ENCODE measurements around the gene DUSP10. TPM values are rescaled to one million over a fixed set of nuclear protein-coding genes. Genes with fewer than 3 reads are reported as not detected.

Gene DUSP10
- total and polyA plus RNA-seq, 2 of the 13 experiments (the other 11 are each of a cell fraction or from before 2014, with no cell fraction given): 2.1 to 4.4 TPM

DNA sequence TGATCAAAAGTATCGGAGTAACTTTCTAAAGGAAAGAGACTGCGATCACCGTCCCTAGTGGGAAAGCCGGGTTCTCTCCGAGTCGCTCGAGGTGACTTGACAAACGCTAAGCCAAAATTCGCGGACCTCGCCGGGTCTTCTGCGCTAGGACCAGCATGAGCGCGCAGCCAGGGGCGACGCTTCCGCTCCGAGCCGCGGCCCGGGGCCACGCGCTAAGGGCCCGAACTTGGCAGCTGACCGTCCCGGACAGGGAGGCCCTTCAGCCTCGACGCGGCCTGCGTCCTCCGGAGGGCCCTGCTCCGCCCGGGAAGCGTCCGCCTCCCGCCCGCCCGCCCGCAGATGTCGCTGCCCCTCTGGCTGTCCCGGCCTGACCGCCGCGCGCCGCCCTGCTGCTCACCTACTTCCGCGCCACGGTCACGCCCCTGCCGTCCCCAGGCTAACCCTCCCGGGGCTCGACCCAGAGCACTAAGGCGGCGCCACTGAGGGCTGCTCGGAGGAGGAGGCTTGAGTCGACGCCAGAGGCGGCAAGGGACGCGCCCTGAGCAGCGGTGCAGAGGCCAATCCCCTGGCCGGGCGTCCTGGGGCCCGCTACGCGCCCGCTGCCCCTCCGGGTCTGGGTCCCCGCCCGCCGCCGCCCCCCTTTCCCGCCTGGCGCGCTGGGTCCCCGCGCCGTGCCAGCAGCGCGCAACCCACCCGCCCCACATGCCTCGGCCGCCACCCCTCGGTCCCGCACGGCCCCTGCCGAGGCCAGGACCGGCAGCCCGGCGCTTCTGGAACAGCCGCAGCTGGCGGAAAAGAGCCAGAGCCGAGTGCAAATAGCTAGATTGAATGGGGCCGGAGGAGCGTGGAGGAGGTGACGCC, 896 bp upstream of the DUSP10 start (continued):
- TF ChIP-seq, protein P1, sequence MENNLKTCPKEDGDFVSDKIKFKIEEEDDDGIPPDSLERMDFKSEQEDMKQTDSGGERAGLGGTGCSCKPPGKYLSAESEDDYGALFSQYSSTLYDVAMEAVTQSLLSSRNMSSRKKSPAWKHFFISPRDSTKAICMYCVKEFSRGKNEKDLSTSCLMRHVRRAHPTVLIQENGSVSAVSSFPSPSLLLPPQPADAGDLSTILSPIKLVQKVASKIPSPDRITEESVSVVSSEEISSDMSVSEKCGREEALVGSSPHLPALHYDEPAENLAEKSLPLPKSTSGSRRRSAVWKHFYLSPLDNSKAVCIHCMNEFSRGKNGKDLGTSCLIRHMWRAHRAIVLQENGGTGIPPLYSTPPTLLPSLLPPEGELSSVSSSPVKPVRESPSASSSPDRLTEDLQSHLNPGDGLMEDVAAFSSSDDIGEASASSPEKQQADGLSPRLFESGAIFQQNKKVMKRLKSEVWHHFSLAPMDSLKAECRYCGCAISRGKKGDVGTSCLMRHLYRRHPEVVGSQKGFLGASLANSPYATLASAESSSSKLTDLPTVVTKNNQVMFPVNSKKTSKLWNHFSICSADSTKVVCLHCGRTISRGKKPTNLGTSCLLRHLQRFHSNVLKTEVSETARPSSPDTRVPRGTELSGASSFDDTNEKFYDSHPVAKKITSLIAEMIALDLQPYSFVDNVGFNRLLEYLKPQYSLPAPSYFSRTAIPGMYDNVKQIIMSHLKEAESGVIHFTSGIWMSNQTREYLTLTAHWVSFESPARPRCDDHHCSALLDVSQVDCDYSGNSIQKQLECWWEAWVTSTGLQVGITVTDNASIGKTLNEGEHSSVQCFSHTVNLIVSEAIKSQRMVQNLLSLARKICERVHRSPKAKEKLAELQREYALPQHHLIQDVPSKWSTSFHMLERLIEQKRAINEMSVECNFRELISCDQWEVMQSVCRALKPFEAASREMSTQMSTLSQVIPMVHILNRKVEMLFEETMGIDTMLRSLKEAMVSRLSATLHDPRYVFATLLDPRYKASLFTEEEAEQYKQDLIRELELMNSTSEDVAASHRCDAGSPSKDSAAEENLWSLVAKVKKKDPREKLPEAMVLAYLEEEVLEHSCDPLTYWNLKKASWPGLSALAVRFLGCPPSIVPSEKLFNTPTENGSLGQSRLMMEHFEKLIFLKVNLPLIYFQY (CRISPR knock-in tag; IDR thresholded peaks at IDR 0.05; ENCODE audit: borderline replicate concordance): peak; percentile 24; the same call in 1 of the 2 replicates
- TF ChIP-seq ZFY (CRISPR knock-in tag; IDR thresholded peaks at IDR 0.05): peak; percentile 84
- peak; percentile 63 for TF ChIP-seq HNRNPLL (IDR thresholded peaks at IDR 0.05; ENCODE audit: low read depth, low read length, poor library complexity, severe bottlenecking)
- TF ChIP-seq, protein P2, sequence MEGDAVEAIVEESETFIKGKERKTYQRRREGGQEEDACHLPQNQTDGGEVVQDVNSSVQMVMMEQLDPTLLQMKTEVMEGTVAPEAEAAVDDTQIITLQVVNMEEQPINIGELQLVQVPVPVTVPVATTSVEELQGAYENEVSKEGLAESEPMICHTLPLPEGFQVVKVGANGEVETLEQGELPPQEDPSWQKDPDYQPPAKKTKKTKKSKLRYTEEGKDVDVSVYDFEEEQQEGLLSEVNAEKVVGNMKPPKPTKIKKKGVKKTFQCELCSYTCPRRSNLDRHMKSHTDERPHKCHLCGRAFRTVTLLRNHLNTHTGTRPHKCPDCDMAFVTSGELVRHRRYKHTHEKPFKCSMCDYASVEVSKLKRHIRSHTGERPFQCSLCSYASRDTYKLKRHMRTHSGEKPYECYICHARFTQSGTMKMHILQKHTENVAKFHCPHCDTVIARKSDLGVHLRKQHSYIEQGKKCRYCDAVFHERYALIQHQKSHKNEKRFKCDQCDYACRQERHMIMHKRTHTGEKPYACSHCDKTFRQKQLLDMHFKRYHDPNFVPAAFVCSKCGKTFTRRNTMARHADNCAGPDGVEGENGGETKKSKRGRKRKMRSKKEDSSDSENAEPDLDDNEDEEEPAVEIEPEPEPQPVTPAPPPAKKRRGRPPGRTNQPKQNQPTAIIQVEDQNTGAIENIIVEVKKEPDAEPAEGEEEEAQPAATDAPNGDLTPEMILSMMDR (CRISPR knock-in tag; IDR thresholded peaks at IDR 0.05): peak; percentile 39
- no peak for TF ChIP-seq DNMT3B (CRISPR knock-in tag; conservative IDR thresholded peaks at IDR 0.05)
- 0 out of 2 replicates have a peak, but pooled peaks have one; percentile 30 for TF ChIP-seq KAT7 (CRISPR knock-in tag; IDR thresholded peaks at IDR 0.05; ENCODE audit: borderline replicate concordance)
- TF ChIP-seq KDM4B (CRISPR knock-in tag; IDR thresholded peaks at IDR 0.05): 0 out of 2 replicates have a peak, but pooled peaks have one; percentile 17
- TF ChIP-seq, protein P3, sequence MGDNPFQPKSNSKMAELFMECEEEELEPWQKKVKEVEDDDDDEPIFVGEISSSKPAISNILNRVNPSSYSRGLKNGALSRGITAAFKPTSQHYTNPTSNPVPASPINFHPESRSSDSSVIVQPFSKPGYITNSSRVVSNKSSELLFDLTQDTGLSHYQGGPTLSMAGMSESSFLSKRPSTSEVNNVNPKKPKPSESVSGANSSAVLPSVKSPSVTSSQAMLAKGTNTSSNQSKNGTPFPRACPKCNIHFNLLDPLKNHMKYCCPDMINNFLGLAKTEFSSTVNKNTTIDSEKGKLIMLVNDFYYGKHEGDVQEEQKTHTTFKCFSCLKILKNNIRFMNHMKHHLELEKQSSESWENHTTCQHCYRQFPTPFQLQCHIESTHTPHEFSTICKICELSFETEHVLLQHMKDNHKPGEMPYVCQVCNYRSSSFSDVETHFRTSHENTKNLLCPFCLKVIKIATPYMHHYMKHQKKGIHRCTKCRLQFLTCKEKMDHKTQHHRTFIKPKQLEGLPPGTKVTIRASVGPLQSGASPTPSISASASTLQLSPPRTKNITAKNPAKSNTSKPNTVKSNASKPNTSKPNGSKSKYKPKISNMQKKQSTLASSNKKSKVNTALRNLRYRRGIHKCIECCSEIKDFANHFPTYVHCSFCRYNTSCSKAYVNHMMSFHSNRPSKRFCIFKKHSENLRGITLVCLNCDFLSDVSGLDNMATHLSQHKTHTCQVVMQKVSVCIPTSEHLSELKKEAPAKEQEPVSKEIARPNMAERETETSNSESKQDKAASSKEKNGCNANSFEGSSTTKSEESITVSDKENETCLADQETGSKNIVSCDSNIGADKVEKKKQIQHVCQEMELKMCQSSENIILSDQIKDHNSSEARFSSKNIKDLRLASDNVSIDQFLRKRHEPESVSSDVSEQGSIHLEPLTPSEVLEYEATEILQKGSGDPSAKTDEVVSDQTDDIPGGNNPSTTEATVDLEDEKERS (CRISPR knock-in tag; IDR thresholded peaks at IDR 0.05): peak; percentile 73; the same call in 1 of the 2 replicates
- 0 out of 2 replicates have a peak, but pooled peaks have one; percentile 60 for TF ChIP-seq ADNP (CRISPR knock-in tag; IDR thresholded peaks at IDR 0.05)
- peak; percentile 64; the same call in 1 of the 2 replicates for TF ChIP-seq ZNF430 (CRISPR knock-in tag; IDR thresholded peaks at IDR 0.05)
- TF ChIP-seq ZNF614 (CRISPR knock-in tag; IDR thresholded peaks at IDR 0.05; ENCODE audit: borderline replicate concordance): peak; percentile 17; the same call in 1 of the 2 replicates
- peak; percentile 33; the same call in 1 of the 2 replicates for TF ChIP-seq STAG1 (CRISPR knock-in tag; IDR thresholded peaks at IDR 0.05)
- no peak for TF ChIP-seq SP1 (IDR thresholded peaks at IDR 0.05)
- peak; percentile 62 for TF ChIP-seq SP1 (CRISPR knock-in tag; IDR thresholded peaks at IDR 0.05)
- no peak for TF ChIP-seq KLF13 (CRISPR knock-in tag; IDR thresholded peaks at IDR 0.05)
- TF ChIP-seq ZFP36L2 (CRISPR knock-in tag; IDR thresholded peaks at IDR 0.05): no peak
- TF ChIP-seq ZNF552 (CRISPR knock-in tag; IDR thresholded peaks at IDR 0.05; ENCODE audit: borderline replicate concordance): no peak
- 0 out of 2 replicates have a peak, but pooled peaks have one; percentile 23 for TF ChIP-seq ZNF33A (CRISPR knock-in tag; IDR thresholded peaks at IDR 0.05; ENCODE audit: borderline replicate concordance)
- TF ChIP-seq, protein P4, sequence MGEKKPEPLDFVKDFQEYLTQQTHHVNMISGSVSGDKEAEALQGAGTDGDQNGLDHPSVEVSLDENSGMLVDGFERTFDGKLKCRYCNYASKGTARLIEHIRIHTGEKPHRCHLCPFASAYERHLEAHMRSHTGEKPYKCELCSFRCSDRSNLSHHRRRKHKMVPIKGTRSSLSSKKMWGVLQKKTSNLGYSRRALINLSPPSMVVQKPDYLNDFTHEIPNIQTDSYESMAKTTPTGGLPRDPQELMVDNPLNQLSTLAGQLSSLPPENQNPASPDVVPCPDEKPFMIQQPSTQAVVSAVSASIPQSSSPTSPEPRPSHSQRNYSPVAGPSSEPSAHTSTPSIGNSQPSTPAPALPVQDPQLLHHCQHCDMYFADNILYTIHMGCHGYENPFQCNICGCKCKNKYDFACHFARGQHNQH (CRISPR knock-in tag; IDR thresholded peaks at IDR 0.05): peak; percentile 19
